HG03460 (cell line): ENCODE results near the gene RC3H2.
"Not testable (repeated sequence)": the region's sequence is repeated elsewhere in the genome, so short reads cannot be mapped to it uniquely, and the experiment has no call there.

Experiments used
- ATAC-seq: cut with Tn5 transposase; IDR thresholded peaks from one replicate; pipeline ENCODE4 v1.9.1; 2021; ENCODE audit not compliant: unreplicated experiment

Gene RC3H2

GRCh38 chr9:122848256-122848943 lies 56.8 kb downstream of the RC3H2 start:
- ATAC-seq, result no peak

GRCh38 chr9:122846371-122846940 lies 58.7 kb downstream of the RC3H2 start:
- ATAC-seq, result no peak

- ATAC-seq, result no peak
Measured at GRCh38 chr9:122845116-122845515, 60.0 kb downstream of the RC3H2 start.

- no peak for ATAC-seq
Measured at GRCh38 chr9:122844137-122844536, 61.0 kb downstream of the RC3H2 start.

- no peak for ATAC-seq
Measured at GRCh38 chr9:122841501-122841900, 63.7 kb downstream of the RC3H2 start.

- ATAC-seq, result not testable (repeated sequence)
Measured at GRCh38 chr9:122838441-122838840, 66.7 kb downstream of the RC3H2 start.

GRCh38 chr9:122837266-122837850 lies 67.8 kb downstream of the RC3H2 start:
- no peak for ATAC-seq

GRCh38 chr9:122835313-122835731 lies 69.8 kb downstream of the RC3H2 start:
- ATAC-seq, result no peak

- ATAC-seq, result no peak
Measured at GRCh38 chr9:122832194-122832593, 73.0 kb downstream of the RC3H2 start.

- not testable (repeated sequence) for ATAC-seq
Measured at GRCh38 chr9:122828965-122829284, 76.2 kb downstream of the RC3H2 start.

- peak; percentile 6 for ATAC-seq
Measured at GRCh38 chr9:122827761-122828093, 77.4 kb downstream of the RC3H2 start.

- no peak for ATAC-seq
Measured at GRCh38 chr9:122822938-122823337, 82.2 kb downstream of the RC3H2 start.

- no peak for ATAC-seq
Measured at GRCh38 chr9:122822056-122822455, 83.1 kb downstream of the RC3H2 start.

- ATAC-seq, result no peak
Measured at GRCh38 chr9:122821278-122821943, 83.7 kb downstream of the RC3H2 start.

- ATAC-seq, result no peak
Measured at GRCh38 chr9:122820490-122820845, 84.7 kb downstream of the RC3H2 start.

GRCh38 chr9:122819791-122820489 lies 85.2 kb downstream of the RC3H2 start:
- no peak for ATAC-seq

- no peak for ATAC-seq
Measured at GRCh38 chr9:122819326-122819725, 85.8 kb downstream of the RC3H2 start.

GRCh38 chr9:122816163-122816867 lies 88.8 kb downstream of the RC3H2 start:
- ATAC-seq, result peak; percentile 70

GRCh38 chr9:122815544-122815943 lies 89.6 kb downstream of the RC3H2 start:
- no peak for ATAC-seq

- ATAC-seq, result no peak
Measured at GRCh38 chr9:122814545-122814944, 90.6 kb downstream of the RC3H2 start.

- no peak for ATAC-seq
Measured at GRCh38 chr9:122812736-122813135, 92.4 kb downstream of the RC3H2 start.
